Activated CD4-positive, alpha-beta T cell treated with anti-CD3 and anti-CD28 coated beads, Interleukin-2, Interleukin-6, amounts not matched to agents 100 ng/mL and 50 ng/mL, durations not matched to agents 16 hours and 8 hours (primary cell): ENCODE measurements around the gene GRIA1.

Source experiments
- DNase-seq: peaks from one replicate; pipeline ENCODE4 v3.0.0-alpha.2; 2020

The GRIA1 gene

DNA sequence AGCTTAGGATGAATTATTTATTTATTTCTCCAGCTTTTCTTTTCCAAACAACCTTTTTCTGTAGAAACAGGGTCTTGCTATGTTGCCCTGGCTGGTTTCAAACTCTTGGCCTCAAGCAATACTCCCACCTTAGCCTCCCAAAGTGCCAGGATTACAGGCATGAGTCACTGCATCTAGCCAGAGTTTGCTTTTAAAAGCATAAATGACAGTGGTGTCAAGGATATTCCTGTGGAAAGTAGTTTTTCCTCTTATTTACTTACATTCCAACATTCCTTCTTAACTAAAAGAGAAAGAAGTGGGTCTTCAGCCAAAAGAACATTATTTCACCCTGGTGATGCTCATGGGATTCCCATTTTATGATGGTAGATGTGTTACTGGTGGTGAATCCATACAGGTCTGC, 62.4 kb downstream of the GRIA1 start:
- DNase-seq = no peak

- DNase-seq = no peak
These were observed 65.1 kb downstream of the GRIA1 start for GRCh38 chr5:153555420-153556114.

DNA sequence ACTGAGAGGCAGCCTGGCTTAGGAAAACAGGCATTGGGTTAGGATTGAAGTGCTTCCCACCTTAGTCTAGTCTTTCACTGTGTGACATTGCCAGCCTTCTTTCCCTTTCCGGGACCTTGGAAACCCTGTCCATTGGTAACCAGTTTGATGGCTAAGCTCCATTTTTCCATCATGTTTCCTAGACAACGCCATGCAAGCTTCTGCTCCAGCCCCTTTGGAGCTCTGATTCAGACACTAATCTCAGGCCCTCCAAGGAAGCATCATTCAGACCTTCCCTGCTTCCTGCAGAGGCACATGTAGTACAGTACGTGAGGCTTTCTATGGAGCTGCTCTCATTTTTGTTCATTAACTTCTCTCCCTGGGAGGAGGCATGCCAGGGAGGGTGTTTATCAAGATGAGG, 68.5 kb downstream of the GRIA1 start:
- DNase-seq = no peak

GRCh38 chr5:153559926-153560325, 69.5 kb downstream of the GRIA1 start:
- no peak for DNase-seq

- no peak for DNase-seq
These were observed 71.7 kb downstream of the GRIA1 start for GRCh38 chr5:153562189-153562588.

DNA sequence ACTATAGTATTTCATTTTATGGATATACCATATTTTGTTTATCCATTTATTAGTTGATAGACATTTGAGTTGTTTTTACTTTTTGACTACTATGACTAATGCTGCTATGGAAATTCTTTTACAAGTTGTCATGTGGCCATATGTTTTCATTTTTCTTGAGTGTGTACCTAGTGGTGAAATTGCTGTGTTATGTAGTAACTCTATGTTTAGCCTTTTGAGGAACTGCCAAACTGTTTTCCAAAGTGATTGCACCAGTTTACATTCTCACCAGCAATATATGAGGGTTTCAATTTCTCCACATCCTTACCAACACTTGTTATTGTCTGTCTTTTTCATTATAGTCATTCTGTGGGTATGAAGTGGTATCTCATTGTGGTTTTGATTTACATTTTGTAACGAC, 75.4 kb downstream of the GRIA1 start:
- no peak for DNase-seq

- no peak for DNase-seq
These were observed 78.6 kb downstream of the GRIA1 start for GRCh38 chr5:153569036-153569435.

DNA sequence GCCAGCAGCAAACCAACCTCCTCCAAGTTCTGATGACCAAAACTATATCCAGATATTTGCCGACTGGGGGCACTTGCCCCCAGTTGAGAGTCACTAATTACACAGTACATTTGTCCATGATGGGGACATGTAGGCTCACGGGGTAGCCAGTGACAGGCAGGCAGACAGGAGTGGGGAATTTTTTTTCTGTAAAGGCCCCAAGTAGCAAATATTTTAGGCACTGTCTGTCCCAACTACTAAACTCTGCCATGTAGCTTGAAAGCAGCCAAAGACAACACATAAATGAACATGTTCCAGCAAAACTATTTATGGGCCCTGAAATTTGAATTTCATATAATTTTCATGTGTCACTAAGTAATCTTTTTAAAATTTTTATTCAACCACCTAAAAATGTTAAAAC, 80.7 kb downstream of the GRIA1 start:
- no peak for DNase-seq

DNA sequence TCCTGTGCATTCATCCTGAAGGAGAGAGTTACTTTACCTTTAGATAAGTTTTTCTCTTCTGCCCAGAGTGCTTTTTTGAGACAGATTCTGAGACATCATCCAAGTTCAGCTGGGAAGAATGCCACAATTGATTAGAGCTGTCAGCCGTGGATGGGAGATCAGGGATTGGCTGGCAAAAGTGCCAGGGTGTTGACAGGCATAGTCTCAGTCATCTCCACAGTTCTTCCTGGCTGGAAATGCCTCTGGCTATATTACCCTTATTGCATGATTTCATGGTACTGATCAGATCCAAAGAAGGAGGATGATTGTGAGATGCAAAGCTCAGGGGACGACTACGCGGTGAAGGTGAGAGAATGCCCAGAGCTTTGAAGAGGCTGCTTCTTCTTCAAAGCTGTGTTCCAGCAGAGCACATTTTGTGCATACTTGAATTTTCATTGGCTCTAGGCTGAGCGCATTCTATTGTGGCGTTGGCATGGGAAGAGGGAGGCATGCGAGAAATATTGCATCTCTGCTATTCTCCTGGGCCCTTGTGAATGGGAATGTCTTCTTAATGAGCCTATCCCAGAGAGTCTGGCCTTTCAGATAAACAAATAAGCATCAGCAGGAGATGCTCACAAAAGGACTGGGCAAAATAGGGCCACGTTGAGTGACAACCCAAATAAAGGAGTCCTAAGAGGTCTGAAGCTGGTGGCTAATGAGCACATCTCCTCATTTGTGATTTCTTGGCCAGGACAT, 82.1 kb downstream of the GRIA1 start:
- DNase-seq = no peak

DNA sequence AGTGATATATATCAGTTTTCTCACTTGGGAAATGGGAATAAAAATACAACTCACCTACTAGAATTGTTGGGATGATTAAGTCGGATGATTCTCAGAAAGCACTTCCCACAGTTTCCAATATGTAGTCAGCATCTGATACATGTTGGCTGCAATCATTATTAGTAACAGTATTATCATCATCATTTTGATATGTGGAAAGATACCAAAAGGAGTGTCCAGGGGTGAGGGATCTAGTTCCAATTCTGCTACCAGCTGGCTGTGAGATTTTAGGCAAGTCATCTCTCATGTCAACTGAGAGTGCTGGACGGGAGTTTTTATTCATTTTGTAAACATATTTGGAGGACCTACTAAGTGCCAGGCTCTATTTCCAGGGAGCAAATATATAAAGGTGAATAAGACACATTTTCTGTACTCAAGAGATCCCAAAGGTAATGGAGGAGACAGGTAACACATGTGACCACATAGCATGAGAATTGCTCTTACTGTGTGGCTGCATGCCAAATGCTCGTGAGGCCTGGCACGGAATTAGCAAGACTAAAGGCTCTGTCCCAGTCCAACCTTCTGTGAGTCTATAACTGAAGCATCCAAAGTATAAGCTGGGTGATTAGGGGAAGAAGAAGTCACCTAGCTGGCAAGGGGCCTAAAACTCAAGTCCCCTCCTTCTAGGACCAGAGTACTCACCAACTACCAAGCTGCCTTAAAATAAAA, 83.0 kb downstream of the GRIA1 start:
- no peak for DNase-seq

GRCh38 chr5:153584126-153584959, 93.9 kb downstream of the GRIA1 start:
- DNase-seq = no peak

DNA sequence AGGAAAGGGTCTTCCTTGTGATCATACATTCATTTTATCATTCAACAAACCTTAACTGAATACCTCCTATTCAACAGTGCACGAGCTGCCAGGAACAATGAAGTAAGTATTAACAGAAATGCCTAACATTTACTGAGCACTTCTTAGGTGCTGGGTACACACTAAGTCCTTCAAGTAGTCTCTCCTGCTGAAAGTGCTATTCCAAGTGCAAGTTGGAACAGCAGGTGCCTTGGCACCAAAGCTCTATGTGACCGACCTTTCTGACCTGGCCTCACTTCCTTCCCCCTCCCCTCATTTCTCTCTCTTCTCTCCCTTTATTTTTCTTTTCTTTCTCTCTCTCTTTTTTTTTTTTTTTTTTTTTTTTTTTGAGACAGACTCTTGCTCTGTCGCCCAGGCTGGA, 94.5 kb downstream of the GRIA1 start:
- DNase-seq = no peak

- DNase-seq = no peak
These were observed 95.3 kb downstream of the GRIA1 start for GRCh38 chr5:153585622-153586277.

DNA sequence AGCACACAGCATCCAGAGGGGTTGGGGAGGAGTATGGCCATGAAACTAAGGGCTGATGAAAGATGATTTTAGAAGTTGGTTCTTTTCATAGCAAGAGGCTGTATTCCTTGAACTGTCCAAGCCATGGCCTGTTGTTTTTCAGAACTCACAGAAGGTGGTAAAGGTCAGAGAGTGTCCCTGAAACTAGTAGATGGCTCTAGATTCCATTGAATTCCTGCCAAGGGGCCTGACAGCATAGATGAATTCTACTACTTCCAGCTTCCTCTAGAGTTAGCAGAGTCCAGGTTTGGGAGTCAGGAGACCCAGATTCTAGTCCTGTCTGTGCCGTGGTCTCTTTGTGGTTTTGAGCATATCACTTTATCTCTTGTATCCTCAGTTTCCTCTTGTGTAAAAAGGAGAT, 101.6 kb downstream of the GRIA1 start:
- DNase-seq = no peak

DNA sequence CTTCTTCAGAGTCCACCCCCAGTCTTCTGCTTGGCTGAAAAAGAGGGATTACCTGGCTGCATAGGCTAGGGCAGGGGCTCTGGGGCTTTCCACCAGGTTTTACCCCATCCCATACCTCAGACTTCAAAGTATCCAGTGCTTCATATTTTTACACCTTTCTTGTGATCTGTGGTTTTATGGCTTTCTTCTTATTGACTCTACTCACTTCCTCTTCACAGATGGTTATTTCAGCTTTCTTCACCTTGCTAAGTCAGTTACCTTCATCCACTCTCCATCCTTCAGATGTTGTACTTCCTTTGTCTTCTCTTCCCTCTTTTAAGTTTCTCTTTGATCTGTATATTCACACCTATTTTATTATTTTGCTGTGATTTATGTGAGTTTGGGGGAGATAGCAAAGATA, 104.3 kb downstream of the GRIA1 start:
- DNase-seq = no peak

GRCh38 chr5:153598099-153598498, 107.6 kb downstream of the GRIA1 start:
- no peak for DNase-seq

DNA sequence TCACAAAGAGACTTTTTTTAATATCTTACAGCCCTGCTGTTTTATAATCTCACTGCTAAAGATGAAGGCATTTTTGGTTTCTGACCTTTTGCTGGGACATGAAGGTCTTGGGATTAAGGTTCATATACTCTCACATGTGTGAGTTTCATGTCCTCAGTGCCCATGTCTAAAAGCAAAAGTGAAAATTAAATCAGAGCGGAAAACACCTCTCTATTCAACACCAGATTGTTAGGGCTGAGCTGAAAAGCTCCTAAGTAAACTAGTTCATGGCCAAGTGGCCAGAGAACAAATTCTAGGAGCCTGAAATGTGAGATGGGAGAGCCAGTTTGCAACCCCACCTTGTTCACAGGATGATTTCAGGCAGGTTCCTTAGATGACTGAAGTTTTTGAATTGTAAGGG, 110.9 kb downstream of the GRIA1 start:
- DNase-seq = no peak

DNA sequence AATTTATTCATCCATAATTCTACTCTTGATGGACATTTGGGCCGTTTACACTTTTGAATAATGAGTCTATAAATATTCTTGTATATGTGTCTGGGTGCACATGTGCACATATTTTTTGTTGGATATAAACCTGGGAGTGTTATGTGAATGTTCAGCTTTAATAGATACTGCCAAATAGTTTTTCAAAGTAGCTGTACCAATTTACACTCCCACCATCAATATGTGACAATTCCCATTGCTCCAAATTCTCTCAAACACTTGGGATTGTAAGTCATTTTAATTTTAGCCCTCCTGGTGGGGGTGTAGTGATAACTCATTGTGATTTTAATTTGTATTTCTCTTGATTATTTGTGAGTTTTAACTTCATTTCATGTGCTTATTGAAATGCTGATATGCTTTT, 114.9 kb downstream of the GRIA1 start:
- no peak for DNase-seq

DNA sequence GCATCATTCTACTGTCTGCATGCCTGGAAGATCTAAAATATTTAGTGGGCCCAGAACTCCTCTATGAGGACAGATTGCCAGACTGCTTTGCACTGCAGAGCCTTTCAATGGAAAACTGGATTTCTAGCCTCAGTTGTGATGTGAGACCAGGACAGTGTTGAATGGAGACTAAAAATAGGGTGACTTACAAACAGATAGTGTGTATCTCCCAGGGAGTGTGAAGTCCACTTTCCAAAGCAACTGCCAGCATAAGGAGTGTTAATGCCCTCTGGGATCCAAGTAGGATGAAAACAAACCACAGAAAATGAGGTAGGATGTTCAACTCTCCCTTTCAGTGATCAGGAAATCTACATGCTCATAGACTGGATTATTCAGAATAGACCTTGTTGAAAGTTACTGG, 119.5 kb downstream of the GRIA1 start:
- DNase-seq = no peak

- no peak for DNase-seq
These were observed 120.3 kb downstream of the GRIA1 start for GRCh38 chr5:153610811-153611210.

GRCh38 chr5:153613144-153613543, 122.7 kb downstream of the GRIA1 start:
- no peak for DNase-seq

- DNase-seq = no peak
These were observed 123.2 kb downstream of the GRIA1 start for GRCh38 chr5:153613672-153614071.

- DNase-seq = no peak
These were observed 126.7 kb downstream of the GRIA1 start for GRCh38 chr5:153617190-153617589.
